ENCODE results near the gene ARGLU1.
A peak's percentile ranks its signal among the peaks of the same experiment; 100 is the strongest.

The ARGLU1 gene

GRCh38 chr13:106595625-106596024 lies 27.7 kb upstream of the ARGLU1 start:
- H3K36me3 Mint-ChIP-seq = no peaks in the 10 kb centered on the region
- DNase-seq (ENCODE audit: low spot score in 2 of 2) (no peak), ATAC-seq (no peak)
- H3K9me3 Mint-ChIP-seq = no peaks in the 10 kb centered on the region
- H3K27ac Mint-ChIP-seq = no peak overlapping the region
- no peak overlapping the region for H3K4me3 Mint-ChIP-seq
- peaks cover 8% of the 10 kb centered on the region for H3K4me1 Mint-ChIP-seq

- DNase-seq (ENCODE audit: low spot score in 2 of 2) = no peak
- Mint-ChIP-seq H3K4me3 (no peak overlapping the region), H3K4me1 (peaks cover 2% of the 10 kb centered on the region)
Observed at GRCh38 chr13:106594980-106595379, 27.0 kb upstream of the ARGLU1 start.

GRCh38 chr13:106593132-106593531 lies 25.2 kb upstream of the ARGLU1 start:
- no peaks in the 10 kb centered on the region for H3K36me3 Mint-ChIP-seq
- H3K4me1 Mint-ChIP-seq = no peaks in the 10 kb centered on the region
- no peaks in the 10 kb centered on the region for H3K9me3 Mint-ChIP-seq
- DNase-seq (ENCODE audit: low spot score in 2 of 2) (no peak), ATAC-seq (no peak)
- no peak overlapping the region for H3K4me3 Mint-ChIP-seq
- no peak overlapping the region for H3K27ac Mint-ChIP-seq

More at GRCh38 chr13:106594980-106595379, 27.0 kb upstream of the ARGLU1 start:
- Mint-ChIP-seq H3K36me3 (no peaks in the 10 kb centered on the region), H3K27ac (no peak overlapping the region), H3K9me3 (no peaks in the 10 kb centered on the region)
- no peak for ATAC-seq

- no peak for ATAC-seq
- no peak for DNase-seq (ENCODE audit: low spot score in 2 of 2)
- Mint-ChIP-seq H3K4me3 (no peak overlapping the region), H3K27ac (no peak overlapping the region), H3K9me3 (no peaks in the 10 kb centered on the region), H3K36me3 (no peaks in the 10 kb centered on the region), H3K4me1 (no peaks in the 10 kb centered on the region)
Observed at GRCh38 chr13:106591299-106591698, 23.4 kb upstream of the ARGLU1 start.

- Mint-ChIP-seq H3K9me3 (peaks cover 6% of the 10 kb centered on the region), H3K4me3 (no peak overlapping the region), H3K4me1 (no peaks in the 10 kb centered on the region), H3K27ac (no peak overlapping the region), H3K36me3 (no peaks in the 10 kb centered on the region)
- DNase-seq (ENCODE audit: low spot score in 2 of 2) (no peak), ATAC-seq (peak; percentile 34)
Observed at GRCh38 chr13:106589716-106590115, 21.8 kb upstream of the ARGLU1 start.

- Mint-ChIP-seq H3K27ac (no peak overlapping the region), H3K4me3 (no peak overlapping the region), H3K9me3 (peaks cover 7% of the 10 kb centered on the region), H3K4me1 (no peaks in the 10 kb centered on the region), H3K36me3 (no peaks in the 10 kb centered on the region)
- DNase-seq (ENCODE audit: low spot score in 2 of 2) = no peak
- ATAC-seq = no peak
Observed at GRCh38 chr13:106588367-106588766, 20.4 kb upstream of the ARGLU1 start.

- peaks cover 7% of the 10 kb centered on the region for H3K9me3 Mint-ChIP-seq
- no peaks in the 10 kb centered on the region for H3K36me3 Mint-ChIP-seq
- no peaks in the 10 kb centered on the region for H3K4me1 Mint-ChIP-seq
- DNase-seq (ENCODE audit: low spot score in 2 of 2) (no peak), ATAC-seq (peak; percentile 51)
- H3K4me3 Mint-ChIP-seq = no peak overlapping the region
- H3K27ac Mint-ChIP-seq = no peak overlapping the region
Observed at GRCh38 chr13:106587787-106588186, 19.9 kb upstream of the ARGLU1 start.

GRCh38 chr13:106586648-106587166 lies 18.8 kb upstream of the ARGLU1 start:
- DNase-seq (ENCODE audit: low spot score in 2 of 2) (no peak), ATAC-seq (no peak)
- no peaks in the 10 kb centered on the region for H3K4me1 Mint-ChIP-seq
- peaks cover 7% of the 10 kb centered on the region for H3K9me3 Mint-ChIP-seq
- H3K36me3 Mint-ChIP-seq = no peaks in the 10 kb centered on the region
- H3K4me3 Mint-ChIP-seq = no peak overlapping the region
- no peak overlapping the region for H3K27ac Mint-ChIP-seq

GRCh38 chr13:106581225-106581624 lies 13.3 kb upstream of the ARGLU1 start:
- H3K4me1 Mint-ChIP-seq = no peaks in the 10 kb centered on the region
- no peaks in the 10 kb centered on the region for H3K36me3 Mint-ChIP-seq
- no peak overlapping the region for H3K4me3 Mint-ChIP-seq
- H3K9me3 Mint-ChIP-seq = peaks cover 7% of the 10 kb centered on the region
- H3K27ac Mint-ChIP-seq = no peak overlapping the region
- ATAC-seq (no peak), DNase-seq (ENCODE audit: low spot score in 2 of 2) (no peak)

- DNase-seq (ENCODE audit: low spot score in 2 of 2) (no peak), ATAC-seq (no peak)
- H3K9me3 Mint-ChIP-seq = no peaks in the 10 kb centered on the region
- H3K27ac Mint-ChIP-seq = no peak overlapping the region
- H3K4me1 Mint-ChIP-seq = no peaks in the 10 kb centered on the region
- no peak overlapping the region for H3K4me3 Mint-ChIP-seq
- H3K36me3 Mint-ChIP-seq = no peaks in the 10 kb centered on the region
Observed at GRCh38 chr13:106575896-106576295, 8.0 kb upstream of the ARGLU1 start.

- no peak for ATAC-seq
- H3K4me3 Mint-ChIP-seq = no peak overlapping the region
- peaks cover 9% of the 10 kb centered on the region for H3K4me1 Mint-ChIP-seq
- no peak overlapping the region for H3K27ac Mint-ChIP-seq
- DNase-seq (ENCODE audit: low spot score in 2 of 2) = no peak
- no peaks in the 10 kb centered on the region for H3K9me3 Mint-ChIP-seq
- no peaks in the 10 kb centered on the region for H3K36me3 Mint-ChIP-seq
Observed at GRCh38 chr13:106573868-106574267, 5.9 kb upstream of the ARGLU1 start.

GRCh38 chr13:106573284-106573846 lies 5.4 kb upstream of the ARGLU1 start:
- Mint-ChIP-seq H3K9me3 (no peaks in the 10 kb centered on the region), H3K4me3 (no peak overlapping the region), H3K36me3 (peaks cover 1% of the 10 kb centered on the region), H3K27ac (no peak overlapping the region), H3K4me1 (peaks cover 14% of the 10 kb centered on the region)
- DNase-seq (ENCODE audit: low spot score in 2 of 2) (no peak), ATAC-seq (no peak)

GRCh38 chr13:106570299-106570852 lies 2.4 kb upstream of the ARGLU1 start:
- peak; percentile 22 for ATAC-seq
- peak overlapping the region; percentile 49 for H3K4me3 Mint-ChIP-seq
- peak overlapping the region; percentile 56 for H3K27ac Mint-ChIP-seq
- H3K36me3 Mint-ChIP-seq = peaks cover 23% of the 10 kb centered on the region
- H3K9me3 Mint-ChIP-seq = no peaks in the 10 kb centered on the region
- DNase-seq (ENCODE audit: low spot score in 2 of 2) = peak in 1 of 2 donors; percentile 14
- H3K4me1 Mint-ChIP-seq = peaks cover 29% of the 10 kb centered on the region

GRCh38 chr13:106569233-106570095 lies 1.5 kb upstream of the ARGLU1 start:
- ATAC-seq = no peak
- H3K36me3 Mint-ChIP-seq = peaks cover 26% of the 10 kb centered on the region
- H3K4me3 Mint-ChIP-seq = peak overlapping the region; percentile 49
- DNase-seq (ENCODE audit: low spot score in 2 of 2) = no peak
- no peak overlapping the region for H3K27ac Mint-ChIP-seq
- no peaks in the 10 kb centered on the region for H3K9me3 Mint-ChIP-seq
- peaks cover 38% of the 10 kb centered on the region for H3K4me1 Mint-ChIP-seq

- ATAC-seq (peak; percentile 33), DNase-seq (ENCODE audit: low spot score in 2 of 2) (no peak)
- Mint-ChIP-seq H3K4me3 (peak overlapping the region; percentile 97), H3K27ac (peak overlapping the region; percentile 99), H3K4me1 (peaks cover 48% of the 10 kb centered on the region), H3K36me3 (peaks cover 34% of the 10 kb centered on the region), H3K9me3 (no peaks in the 10 kb centered on the region)
Observed at GRCh38 chr13:106568299-106569003, 514 bp upstream of the ARGLU1 start.

Data from stimulated activated effector memory CD8-positive, alpha-beta T cell treated with anti-CD3 and anti-CD28 coated beads, Interleukin-12 subunit alpha, Interleukin-12 subunit beta, amount 100 ng/mL, for 72 hours (primary cell).